Cardiac septum (tissue), 1 donor: ENCODE data around the gene ZCCHC14. TPM values are rescaled to one million over a fixed set of nuclear protein-coding genes. Genes with fewer than 3 reads are reported as not detected.

ENCODE experiments used
- DNase-seq: peaks from one replicate; pipeline ENCODE4 v3.0.0-alpha.2; 2020; ENCODE audit warnings: low spot score
- intact Hi-C: fragments of 100-400 bp; cut with DNase I; formaldehyde crosslinking; loops from one replicate; pipeline ENCODE4 v1.14.0; 2022
- total RNA-seq: library from RNA; stranded (reverse); fragmentation: NEBNext Ultra II Directional; extraction: Animal tissue kit (Norgen Biotek cat#: 25700); gene quantifications from one replicate; pipeline ENCODE4 v1.2.1, GENCODE V29; 2021
- donor health status: DM: no; HTN: no; CAD: no.

ZCCHC14 gene
- total RNA-seq, 1 donor from 2014 or later, result 20.5 TPM

DNA sequence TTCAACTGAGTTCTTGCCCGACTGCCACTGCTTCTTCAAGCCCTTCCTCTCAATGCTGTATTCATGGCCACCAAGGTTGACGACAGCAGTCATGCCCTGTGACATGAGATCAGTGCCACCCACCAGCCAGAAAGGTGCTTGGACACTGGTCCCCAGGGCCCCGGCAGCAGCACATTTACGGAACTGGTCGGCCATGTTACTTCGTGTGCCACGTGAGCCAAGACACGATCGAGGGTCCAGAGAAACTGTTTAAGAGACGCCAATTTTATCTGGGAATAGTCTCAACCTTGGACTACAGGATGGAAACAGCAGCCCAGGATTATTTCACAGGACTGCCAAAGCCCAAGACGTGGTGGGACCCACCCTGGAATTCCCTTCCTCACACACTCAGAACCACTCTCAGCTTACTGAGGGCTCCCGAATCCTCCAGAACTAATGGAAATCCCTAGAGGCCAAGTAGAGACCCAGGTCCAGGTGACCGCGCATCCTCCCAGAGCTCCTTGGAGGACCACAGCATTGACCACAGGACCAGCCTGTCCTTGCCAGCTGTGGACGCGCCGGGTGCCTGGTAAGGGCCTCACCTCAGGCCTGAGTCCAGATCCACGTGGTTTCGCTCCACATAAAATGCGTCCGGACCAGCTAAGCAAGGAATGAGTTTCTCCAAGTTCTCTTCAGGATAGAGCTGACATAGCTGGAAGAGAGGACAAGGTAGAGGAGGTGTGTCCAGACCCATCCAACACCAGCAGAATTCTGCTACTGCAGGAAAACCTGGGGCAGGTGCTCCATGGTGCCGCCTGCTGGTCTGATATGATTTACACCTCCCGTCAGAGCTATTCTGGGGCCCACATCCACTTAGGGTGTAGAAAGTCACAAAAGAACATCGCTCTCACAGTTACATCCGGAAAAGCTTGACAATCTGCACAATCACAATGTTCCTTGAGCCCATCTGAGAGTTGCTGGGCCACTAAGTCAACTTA, 72.5 kb downstream of the ZCCHC14 start:
- intact Hi-C loops, result no loop called here
- DNase-seq, result peak; percentile 49

DNA sequence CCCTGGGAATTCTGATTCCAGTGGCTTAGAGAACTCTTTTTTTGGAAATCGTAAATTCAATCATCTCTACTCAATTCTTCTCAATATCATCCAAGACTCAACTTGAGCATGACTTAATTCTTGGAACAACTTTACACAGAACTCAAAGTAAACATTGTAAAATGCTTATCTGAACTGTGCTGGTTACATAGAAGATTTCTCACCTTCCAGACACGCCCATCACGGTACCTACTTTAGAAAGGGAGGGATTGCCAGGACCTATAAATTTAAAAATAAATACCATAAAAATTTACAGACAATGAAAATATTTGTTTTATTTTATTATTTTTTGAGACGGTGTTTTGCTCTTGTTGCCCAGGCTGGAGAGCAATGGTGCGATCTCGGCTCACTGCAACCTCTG, 74.2 kb downstream of the ZCCHC14 start:
- DNase-seq, result no peak
- intact Hi-C loops, result loop anchor here (5.0 kb wide), 3 partner anchors 134 to 219 kb away; no protein-coding TSS in a partner anchor

DNA sequence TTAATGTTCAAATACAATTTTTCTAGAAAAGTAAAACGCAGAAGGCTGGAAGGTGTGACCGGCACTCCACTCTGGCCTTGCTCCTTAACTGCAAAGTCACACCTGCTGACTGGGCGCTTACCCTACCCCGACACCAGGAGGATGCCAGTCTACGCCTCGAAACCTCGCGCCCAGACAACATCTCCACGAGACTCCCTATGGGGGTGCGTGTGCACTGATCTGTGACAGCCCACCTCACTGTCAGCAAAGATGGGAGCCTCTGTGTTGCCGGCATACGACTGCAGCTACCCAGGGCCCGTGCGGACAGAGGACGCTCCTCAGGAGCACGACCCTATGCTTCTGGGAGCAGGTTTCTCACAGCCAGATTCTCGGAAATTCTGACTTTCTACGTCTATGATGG, 74.6 kb downstream of the ZCCHC14 start:
- intact Hi-C loops, result loop anchor here (5.0 kb wide), 3 partner anchors 134 to 219 kb away; no protein-coding TSS in a partner anchor
- peak; percentile 67 for DNase-seq

- intact Hi-C loops, result loop anchor here (5.0 kb wide), 3 partner anchors 135 to 220 kb away; no protein-coding TSS in a partner anchor
- DNase-seq, result no peak
Measured at GRCh38 chr16:87417528-87417910, 75.3 kb downstream of the ZCCHC14 start.

DNA sequence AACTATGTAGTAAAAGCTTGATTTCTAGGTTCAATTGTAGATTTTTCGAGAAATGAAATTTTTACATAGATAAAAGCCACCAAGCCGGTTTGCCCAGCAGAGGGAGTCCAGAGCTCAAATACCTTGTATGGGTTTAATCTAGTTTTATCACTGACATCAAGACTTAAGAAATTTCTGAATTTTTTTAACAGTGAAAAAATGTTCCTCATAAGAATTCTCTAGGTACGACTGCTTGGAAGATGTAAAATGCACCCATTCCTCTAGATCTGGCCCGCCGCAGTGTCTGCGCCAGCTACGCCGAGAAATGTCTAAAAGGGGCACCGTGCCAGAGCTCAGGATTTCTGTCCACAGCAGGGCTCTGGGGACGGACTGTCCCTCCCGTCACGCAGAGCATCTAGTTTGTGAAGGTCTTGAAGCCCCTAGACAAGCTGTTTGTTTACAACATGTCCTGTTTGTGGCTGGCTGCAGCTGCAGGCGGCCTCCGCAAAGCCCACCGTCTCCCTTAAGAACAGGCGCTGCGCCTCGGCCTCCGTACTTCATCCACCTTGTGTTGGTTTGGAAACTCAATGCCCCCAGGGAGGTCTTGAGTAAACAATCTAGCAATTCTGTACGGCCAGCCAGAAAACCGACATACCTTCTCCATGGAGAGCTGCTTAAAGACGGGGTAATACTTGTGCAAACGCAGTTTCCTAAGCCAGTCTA, 75.8 kb downstream of the ZCCHC14 start:
- intact Hi-C loops, result loop anchor here (5.0 kb wide), 3 partner anchors 135 to 220 kb away; no protein-coding TSS in a partner anchor
- no peak for DNase-seq

DNA sequence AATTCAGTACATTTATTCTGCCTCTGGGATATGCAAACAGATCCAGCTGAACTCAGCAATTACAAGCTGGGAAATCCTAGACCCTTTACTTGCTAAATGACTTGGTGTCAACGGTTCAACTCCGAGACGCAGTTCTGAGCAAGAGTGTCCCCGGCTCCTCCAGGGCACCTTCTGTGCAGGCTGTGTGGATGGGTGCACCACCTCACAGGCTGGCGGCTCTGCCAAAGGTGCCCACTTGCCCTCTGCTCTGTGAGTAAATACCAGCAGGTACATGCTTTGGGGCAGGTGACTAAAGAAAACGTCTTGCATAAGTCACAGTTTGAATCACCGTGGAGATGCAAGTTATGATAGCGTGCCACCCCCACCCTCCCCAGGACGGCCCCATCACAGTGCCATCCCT, 77.4 kb downstream of the ZCCHC14 start:
- peak; percentile 38 for DNase-seq
- intact Hi-C loops, result loop anchor here (5.0 kb wide), 3 partner anchors 137 to 222 kb away; no protein-coding TSS in a partner anchor

DNA sequence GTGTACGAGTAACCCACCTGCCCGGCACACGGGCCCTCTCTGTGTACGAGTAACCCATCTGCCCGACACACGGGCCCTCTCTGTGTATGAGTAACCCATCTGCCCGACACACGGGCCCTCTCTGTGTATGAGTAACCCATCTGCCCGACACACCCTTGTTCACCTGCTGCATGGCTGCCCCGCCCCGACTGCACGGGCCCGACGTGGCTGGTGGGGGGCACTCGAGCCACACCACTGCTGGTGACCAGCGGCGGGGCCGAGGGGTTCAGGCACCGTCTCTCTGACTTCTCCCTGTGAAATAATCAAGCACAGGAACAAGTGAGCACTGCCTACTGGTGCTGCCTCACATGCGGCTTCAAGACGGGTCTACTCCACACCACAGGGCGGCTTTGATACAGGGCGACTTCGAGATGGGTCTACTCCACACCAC, 78.6 kb downstream of the ZCCHC14 start:
- intact Hi-C loops, result no loop called here
- DNase-seq, result no peak

- DNase-seq, result no peak
- intact Hi-C loops, result no loop called here
Measured at GRCh38 chr16:87412996-87413421, 79.8 kb downstream of the ZCCHC14 start.

- intact Hi-C loops, result no loop called here
- DNase-seq, result no peak
Measured at GRCh38 chr16:87412371-87412995, 80.3 kb downstream of the ZCCHC14 start.

- no peak for DNase-seq
- intact Hi-C loops, result no loop called here
Measured at GRCh38 chr16:87411375-87412271, 81.2 kb downstream of the ZCCHC14 start.

- DNase-seq, result no peak
- intact Hi-C loops, result no loop called here
Measured at GRCh38 chr16:87410968-87411367, 81.9 kb downstream of the ZCCHC14 start.

DNA sequence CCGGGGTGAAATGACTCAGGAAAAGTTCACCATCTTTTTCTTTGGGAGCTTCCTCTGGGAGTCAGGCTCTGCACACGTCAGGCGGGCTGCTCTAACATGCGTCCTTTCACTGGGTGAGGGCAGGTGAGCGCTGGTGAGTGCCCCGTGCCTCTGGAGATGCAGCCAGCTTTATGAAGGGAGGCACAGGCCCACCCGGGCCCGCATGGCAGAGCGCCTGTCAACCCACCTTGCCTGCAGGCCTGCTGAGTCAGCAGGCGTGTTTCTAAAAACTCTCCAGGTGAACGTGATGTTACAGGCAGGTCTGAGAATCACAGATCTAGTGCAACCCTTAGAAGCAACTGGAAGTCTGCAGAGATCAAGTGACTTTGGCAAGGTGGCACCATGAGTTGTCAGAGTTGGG, 82.3 kb downstream of the ZCCHC14 start:
- DNase-seq, result no peak
- intact Hi-C loops, result no loop called here

DNA sequence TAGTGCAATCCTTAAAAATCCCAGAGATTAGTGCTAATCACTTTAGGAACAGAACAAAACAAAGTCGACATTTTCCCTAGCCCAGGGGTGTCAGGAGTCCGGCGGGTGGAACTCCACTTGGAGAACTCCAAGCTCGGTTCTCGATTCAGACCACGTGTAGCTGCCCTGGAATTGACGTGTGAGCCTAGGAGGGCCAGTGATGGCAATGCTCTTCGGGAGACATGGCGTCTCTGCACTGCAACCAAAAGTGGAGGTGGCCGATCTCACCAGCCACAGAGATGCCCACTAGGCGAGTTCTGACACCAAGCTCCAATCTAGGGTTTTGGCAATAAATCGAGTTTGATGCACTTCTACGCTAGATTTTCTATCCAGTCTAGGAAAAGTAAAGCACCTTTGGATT, 83.0 kb downstream of the ZCCHC14 start:
- intact Hi-C loops, result no loop called here
- no peak for DNase-seq

DNA sequence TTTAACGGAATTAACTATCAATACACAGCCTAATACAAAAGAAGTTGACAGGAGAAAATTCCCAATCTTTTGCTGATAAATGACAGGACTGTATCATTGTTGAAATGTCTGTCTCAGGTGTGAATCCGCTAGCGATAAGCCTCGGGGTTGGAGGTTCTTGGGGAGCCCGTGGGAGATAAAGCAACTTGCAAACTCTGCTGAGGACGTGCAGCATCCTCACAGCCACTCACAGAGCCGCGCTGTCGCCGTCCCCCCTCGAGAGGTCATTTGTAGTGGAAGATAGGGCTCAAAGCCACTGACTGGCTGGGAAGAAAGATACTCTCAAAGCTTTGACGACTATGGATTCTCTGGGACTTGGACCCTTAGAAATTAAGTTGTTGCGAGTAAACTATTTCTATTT, 83.7 kb downstream of the ZCCHC14 start:
- no peak for DNase-seq
- intact Hi-C loops, result no loop called here

- DNase-seq, result peak; percentile 82
- intact Hi-C loops, result no loop called here
Measured at GRCh38 chr16:87407511-87408112, 85.2 kb downstream of the ZCCHC14 start.

- intact Hi-C loops, result no loop called here
- DNase-seq, result no peak
Measured at GRCh38 chr16:87406495-87407088, 86.2 kb downstream of the ZCCHC14 start.

DNA sequence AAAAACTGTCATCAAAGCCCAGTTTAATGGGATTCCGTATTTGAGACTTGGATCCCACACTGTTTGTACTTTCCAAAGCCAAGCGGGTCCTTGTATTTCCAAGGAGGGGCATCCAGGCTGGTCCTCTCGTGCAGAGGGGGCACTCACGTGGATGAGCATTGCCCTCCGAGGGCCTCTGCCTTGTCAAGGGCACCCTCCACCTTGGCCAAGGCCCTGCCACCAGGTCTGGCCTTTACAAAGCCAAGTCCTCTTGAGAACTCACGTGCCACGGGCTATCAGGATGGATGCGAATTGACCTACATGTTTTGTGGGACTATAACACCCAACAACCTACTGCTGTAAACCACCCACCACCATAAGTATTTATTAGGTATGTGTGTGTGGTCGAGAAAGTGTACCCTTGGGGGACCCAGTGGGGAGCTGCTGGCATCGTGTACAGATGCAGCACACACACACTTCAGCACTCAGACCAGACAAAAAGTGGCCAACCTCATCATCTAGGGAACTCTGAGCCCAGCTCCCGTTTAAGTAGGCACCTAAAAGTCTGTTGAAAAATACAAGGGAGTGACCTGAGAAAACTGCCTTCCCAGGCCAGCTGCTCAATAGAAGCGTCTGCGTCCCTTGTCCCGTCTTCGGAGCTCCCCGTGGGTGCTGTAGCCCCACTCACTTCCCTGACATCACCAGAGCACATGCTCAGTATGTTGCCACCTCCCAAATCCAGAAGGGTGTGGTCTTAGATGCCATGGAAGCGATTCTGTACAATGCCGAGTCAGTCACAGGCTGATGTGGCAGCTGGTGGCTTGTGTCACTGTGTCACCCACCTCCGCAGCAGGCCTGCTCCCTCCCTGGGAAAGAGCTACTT, 87.8 kb downstream of the ZCCHC14 start:
- intact Hi-C loops, result no loop called here
- DNase-seq, result no peak
